Left lobe of liver (tissue), 2 donors: ENCODE results near the gene TFEB. TPM values are rescaled to one million over a fixed set of nuclear protein-coding genes. Genes with fewer than 3 reads are reported as not detected.

Experiments
- ATAC-seq: fragments of 200-7000 bp; cut with Tn5 transposase; one replicate; pipeline ENCODE4 v1.9.1; 2020; ENCODE audit warnings: mild to moderate bottlenecking, moderate library complexity
- DNase-seq: peaks from one replicate; pipeline ENCODE4 v3.0.0-alpha.2; 2020; ENCODE audit warnings: low spot score
- total RNA-seq: library from RNA; stranded (reverse); gene quantifications from one replicate; pipeline ENCODE4 v1.2.1, GENCODE V29; 2021
- donor health status: DM: no; HTN: no; CAD: no; lungs with moderate emphysema.
- donor health status: DM: no; HTN: yes; CAD: no.

The TFEB gene
- total RNA-seq, 1 donor from 2014 or later = 8.9 TPM

DNA sequence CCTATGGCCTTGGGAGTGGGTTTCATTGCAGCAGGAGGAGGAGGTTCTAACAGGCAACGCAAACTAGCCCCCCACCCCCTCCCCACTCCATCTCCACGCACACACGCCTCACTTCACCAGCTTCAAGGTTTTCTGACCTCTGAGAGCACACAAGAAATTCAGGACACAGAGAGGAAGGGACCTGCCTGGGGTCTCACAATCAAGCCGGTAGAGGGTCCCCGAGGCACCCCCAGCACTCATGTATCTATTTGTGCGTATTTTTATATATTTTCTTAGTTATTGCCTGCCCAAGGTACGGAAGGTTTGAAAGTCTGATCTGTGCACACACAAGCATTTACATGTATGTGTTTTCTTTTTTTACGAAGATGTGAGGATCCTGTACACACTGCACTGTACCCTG, 80.2 kb downstream of the TFEB start:
- DNase-seq (no peak), ATAC-seq (no peak)

DNA sequence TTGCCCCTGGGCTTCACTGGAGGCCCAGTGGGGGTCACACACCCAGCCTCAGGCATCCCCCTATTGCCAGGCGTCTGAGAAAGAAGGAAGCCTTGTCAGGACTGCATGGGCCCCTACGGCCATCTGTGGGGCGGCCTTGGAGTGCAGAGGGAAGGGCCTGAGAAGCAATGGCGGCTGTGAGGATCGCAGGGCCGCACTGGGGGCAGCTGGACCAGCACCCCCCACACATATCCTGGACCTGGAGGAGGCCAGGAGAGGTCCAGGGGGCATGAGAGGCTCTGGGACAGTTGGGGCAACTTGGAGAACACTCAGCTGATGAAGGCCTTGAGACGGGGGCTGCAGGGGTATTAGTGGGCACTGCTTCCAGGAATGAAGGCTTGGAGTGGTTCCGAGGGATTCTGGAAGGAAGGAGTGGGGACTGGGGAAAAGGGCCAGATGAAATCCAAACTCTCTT, 80.7 kb downstream of the TFEB start:
- DNase-seq = no peak
- ATAC-seq = no peak

DNA sequence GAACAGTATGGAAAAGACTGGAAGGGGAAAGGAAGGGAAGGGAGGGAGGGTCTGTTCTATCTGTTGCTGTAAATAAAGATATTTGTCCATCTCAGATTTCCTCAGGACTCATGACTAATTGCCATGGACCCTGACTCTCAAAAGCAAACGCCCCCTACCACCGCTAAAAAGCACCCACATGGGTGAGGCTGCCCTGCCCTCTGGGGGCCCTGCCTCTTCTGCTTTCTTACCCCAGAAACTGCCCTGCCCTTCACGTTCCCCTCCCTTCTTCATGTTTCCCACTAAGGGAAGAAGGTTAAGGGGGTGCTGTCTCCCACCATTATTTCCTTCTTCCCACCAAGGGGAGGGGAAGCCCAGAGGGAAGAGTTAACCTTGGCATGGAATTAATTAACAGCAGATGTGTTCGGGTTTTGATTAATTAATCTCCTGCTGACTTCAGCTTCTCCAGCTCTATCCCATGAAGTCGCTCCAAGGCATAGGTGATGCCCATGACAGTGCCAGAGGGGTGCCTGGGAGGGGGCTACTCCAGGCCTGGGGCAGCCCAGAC, 81.2 kb downstream of the TFEB start:
- DNase-seq = no peak
- no peak for ATAC-seq

- no peak for ATAC-seq
- DNase-seq = no peak
Observed at GRCh38 chr6:41653691-41654090, 81.7 kb downstream of the TFEB start.

GRCh38 chr6:41652866-41653652, 82.3 kb downstream of the TFEB start:
- ATAC-seq (no peak), DNase-seq (no peak)

DNA sequence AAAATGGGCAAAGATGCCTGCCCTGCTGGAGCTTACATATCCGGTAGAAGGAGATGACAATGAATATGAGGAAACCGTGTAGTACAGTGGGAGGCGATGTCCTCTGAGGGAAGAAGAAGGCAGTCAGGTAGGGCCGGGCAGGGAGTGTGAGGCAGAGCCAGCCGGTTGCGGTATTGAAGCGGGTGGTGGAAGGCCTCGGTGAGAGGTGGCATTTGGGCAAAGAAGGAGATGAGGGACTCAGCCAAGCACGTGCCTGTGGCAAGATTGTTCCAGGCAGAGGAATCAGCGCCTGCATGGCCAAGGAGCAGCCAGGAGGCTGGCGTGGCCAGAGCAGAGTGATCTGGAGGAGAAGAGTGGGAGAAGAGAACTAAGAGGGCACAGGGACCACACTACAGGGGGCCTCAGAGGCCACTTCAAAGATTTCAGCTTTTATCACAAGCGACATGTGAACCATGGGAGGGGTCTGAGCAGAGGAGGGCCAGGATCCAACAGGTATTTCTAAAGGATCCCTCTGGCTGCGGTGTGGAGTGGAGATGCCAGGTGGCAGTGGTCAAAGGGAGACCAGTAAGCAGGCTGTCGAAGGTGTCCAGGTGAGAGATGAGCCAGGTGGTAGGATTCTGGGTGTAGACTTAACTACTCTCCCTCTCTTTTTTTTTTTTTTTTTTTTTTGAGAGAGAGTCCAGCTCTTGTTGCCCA, 83.3 kb downstream of the TFEB start:
- DNase-seq = no peak
- no peak for ATAC-seq

- no peak for ATAC-seq
- DNase-seq = no peak
Observed at GRCh38 chr6:41651246-41651961, 84.0 kb downstream of the TFEB start.

GRCh38 chr6:41650120-41650519, 85.3 kb downstream of the TFEB start:
- DNase-seq = no peak

DNA sequence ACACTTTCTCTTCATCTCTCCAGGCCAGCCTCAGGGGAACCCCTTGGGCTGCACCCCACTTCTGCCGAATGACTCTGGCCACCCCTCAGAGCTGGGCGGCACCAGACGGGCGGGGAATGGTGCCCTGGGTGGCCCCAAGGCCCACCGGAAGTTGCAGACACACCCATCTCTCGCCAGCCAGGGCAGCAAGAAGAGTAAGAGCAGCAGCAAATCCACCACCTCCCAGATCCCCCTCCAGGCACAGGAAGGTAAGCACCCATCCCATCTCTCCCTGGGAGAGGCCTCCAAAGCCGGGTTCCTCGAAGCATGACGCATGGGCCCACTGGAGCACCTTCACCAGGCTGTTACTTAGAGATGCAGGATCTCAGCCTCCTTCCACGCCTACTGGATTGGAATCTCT, 85.8 kb downstream of the TFEB start:
- no peak for DNase-seq

More at GRCh38 chr6:41650120-41650519, 85.3 kb downstream of the TFEB start:
- ATAC-seq = no peak

DNA sequence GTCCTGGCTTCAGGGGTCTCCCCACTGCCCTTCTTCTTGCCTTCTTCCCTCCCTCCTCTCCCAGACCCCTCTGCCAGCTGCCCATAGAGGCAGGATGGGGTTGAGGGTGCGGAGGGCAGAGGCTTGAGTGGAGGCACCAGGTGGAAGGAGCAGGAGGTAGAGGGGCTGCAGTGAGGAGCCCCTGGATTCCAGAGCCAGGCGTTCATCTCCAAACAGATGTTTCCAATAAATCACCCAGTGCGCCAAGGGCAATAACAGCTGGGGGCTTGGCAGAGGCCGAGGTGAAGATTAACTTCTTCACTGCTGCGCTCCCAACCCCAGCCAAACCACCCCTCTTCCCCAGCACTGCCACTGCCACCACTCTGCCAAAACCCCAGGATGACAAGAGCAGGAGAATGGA, 86.5 kb downstream of the TFEB start:
- no peak for DNase-seq
- ATAC-seq = no peak

More for the DNA sequence above, 85.8 kb downstream of the TFEB start:
- ATAC-seq = no peak

DNA sequence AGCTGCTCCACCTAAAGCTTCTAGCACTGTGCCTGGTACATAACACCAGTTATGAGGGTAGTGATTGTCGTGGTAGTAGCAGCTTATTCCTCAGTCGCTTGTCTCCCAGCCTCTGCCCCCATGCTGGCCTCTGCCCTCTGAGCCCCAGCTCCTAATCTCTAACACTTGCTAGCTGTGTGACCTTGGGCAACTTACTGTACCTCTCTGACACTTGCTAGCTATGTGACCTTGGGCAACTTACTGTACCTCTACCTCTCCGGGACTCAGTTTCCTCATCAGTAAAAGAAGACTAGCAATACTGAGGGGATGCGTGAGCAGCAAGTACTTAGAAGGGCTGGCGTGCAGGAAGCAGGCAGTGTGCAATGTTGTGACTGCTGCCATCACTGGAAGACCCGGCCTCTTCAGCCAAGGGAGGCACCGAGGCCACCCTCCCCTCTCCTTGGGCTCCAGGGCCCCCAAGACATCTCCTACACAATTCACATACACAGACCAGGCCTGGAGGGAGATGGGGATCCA, 87.3 kb downstream of the TFEB start:
- DNase-seq = no peak
- no peak for ATAC-seq

- no peak for ATAC-seq
- DNase-seq = no peak
Observed at GRCh38 chr6:41647061-41647511, 88.3 kb downstream of the TFEB start.

DNA sequence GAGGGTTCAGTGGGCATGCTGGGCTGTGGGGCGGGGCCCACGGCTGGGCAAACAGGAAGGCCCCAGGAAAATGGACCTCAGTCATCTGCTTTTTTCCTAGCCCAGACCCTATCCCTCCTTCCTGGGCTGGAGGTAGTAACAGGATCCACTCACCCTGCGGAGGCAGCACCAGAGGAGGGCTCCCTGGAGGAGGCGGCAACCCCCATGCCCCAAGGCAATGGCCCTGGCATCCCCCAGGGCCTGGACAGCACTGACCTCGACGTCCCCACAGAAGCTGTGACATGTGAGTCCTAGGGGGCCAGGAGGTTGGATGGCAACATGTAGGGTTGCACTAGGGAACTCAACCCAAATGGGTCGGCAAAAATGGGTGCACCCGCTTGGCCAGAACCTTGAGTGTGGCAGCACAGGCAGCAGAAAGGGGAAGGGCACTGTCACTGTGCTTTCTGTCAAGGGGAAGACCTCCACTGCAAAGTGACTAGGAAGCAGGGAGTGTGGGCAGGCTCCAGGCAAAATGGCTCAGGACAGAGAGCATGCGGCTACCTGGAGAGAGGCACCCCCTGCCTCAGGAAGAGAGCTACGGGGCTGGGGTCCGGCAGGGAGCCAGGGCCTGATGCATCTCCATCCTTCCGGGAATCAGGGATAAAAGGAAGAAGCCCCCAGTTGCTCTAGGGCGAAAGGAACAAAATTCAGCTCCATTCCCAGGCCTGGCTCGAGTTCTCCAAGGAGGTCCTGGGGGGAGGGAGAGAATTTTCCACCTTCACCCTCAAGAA, 89.2 kb downstream of the TFEB start:
- ATAC-seq = no peak
- no peak for DNase-seq

DNA sequence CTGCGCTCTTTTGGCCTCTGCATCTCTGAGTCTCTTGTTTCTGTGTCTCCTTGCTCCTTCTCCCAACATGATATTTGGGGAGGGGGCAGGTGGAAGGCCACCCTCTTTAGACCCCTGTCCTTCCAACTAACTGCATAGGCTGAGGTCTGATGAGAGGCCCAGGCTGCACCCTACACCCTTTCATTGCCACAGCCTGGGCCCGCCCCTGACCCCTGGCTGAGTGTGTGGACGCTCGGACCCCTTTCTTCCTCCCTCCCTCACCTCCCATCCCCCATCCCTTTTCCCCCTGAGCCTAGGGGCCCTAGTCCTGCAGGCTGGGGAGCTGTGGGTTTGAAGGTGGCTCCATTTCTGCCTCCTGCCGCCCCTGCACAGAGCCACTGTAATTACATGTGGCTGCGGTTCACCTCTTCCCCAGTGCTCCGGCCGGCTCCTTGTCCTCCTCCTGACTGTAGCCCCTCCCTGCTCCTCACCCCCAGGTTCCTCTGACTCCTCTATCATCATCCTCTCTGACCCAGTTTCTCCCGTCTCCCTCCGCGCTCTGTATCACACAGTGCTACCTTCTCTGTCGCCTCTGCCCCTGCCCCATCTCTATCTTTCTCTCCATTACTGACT, 90.3 kb downstream of the TFEB start:
- ATAC-seq = no peak
- no peak for DNase-seq

GRCh38 chr6:41644297-41644879, 91.0 kb downstream of the TFEB start:
- DNase-seq (no peak), ATAC-seq (no peak)

DNA sequence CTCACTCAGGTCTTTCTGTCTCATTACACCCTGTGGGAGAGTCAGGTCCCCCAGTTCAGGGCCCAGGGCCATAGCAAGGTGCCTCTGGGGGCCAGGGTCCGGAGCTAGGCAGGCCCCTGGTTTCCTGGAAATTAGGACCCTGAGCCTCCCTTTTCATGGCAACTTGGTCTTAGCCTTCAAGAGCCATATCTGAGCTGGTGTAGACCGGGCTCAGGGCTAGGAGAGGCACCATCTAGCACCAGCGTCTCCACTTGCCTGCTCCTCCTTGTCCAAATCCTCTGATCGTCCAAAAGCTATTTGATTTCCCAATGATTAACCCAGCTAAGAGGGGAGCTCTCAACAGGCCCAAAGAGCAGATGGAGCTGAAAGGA, 91.5 kb downstream of the TFEB start:
- ATAC-seq = no peak
- DNase-seq = no peak

GRCh38 chr6:41642960-41643898, 92.2 kb downstream of the TFEB start:
- no peak for ATAC-seq
- DNase-seq = no peak
